CD8-positive, alpha-beta memory T cell (primary cell): Measurements from ENCODE around the gene SPPL2B. TPM values are rescaled to one million over a fixed set of nuclear protein-coding genes. Genes with fewer than 3 reads are reported as not detected.

Source experiments
- CTCF ChIA-PET: fragments of 350-600 bp; sonication (Branson Sonifier 250); formaldehyde crosslinking; loops from one replicate; lab custom pipeline; 2021; ENCODE audit warnings: antibody characterized with exemption; lab: Charles Lee
- POLR2A ChIA-PET: fragments of 350-600 bp; sonication (Branson Sonifier 250); formaldehyde crosslinking; loops from one replicate; lab custom pipeline; 2021; ENCODE audit warnings: antibody characterized with exemption; lab: Charles Lee
- DNase-seq, 5 donors: peaks; one replicate each; pipeline versions ENCODE4 v3.0.0 to v3.0.0-alpha.2; 2020 to 2022; ENCODE audit warnings: mixed read lengths in 1 of 5
- H3K27ac ChIP-seq: one replicate; pipeline ENCODE4 v1.7.0; 2013; ENCODE audit warnings: low read depth, mild to moderate bottlenecking, low read length, moderate library complexity
- H3K27me3 ChIP-seq: 2 replicates; pipeline ENCODE4 v1.7.0; 2013; ENCODE audit warnings: low read length, mild to moderate bottlenecking; ENCODE audit not compliant: insufficient read depth, poor library complexity, severe bottlenecking
- H3K36me3 ChIP-seq: 2 replicates; pipeline ENCODE4 v1.7.0; 2013; ENCODE audit warnings: mild to moderate bottlenecking, low read length, moderate library complexity; ENCODE audit not compliant: insufficient read depth
- H3K4me1 ChIP-seq: 2 replicates; pipeline ENCODE4 v1.7.0; 2013; ENCODE audit warnings: mild to moderate bottlenecking, low read length, moderate library complexity; ENCODE audit not compliant: insufficient read depth
- H3K4me3 ChIP-seq: 2 replicates; pipeline ENCODE4 v1.7.0; 2013; ENCODE audit warnings: mild to moderate bottlenecking, low read length
- H3K9me3 ChIP-seq: 2 replicates; pipeline ENCODE4 v1.7.0; 2013; ENCODE audit warnings: mild to moderate bottlenecking, low read length
- H3K27ac Mint-ChIP-seq, 8 donors: one replicate each; pipeline ENCODE4 v1.8.0; 2020 to 2021; ENCODE audit warnings: mixed read lengths in 8 of 8, mild to moderate bottlenecking in 6 of 8, inconsistent platforms in 3 of 8, moderate library complexity in 3 of 8
- H3K27me3 Mint-ChIP-seq, 2 donors: one replicate each; pipeline ENCODE4 v1.8.0; 2020 to 2021; ENCODE audit warnings: mixed read lengths in 2 of 2, mild to moderate bottlenecking in 1 of 2, moderate library complexity in 1 of 2
- H3K36me3 Mint-ChIP-seq, 3 donors: one replicate each; pipeline ENCODE4 v1.8.0; 2020 to 2021; ENCODE audit warnings: mixed read lengths in 3 of 3, inconsistent platforms in 1 of 3, mild to moderate bottlenecking in 1 of 3
- H3K4me1 Mint-ChIP-seq, 3 donors: one replicate each; pipeline ENCODE4 v1.8.0; 2020 to 2021; ENCODE audit warnings: mixed read lengths in 3 of 3, inconsistent platforms in 1 of 3, mild to moderate bottlenecking in 1 of 3
- H3K4me3 Mint-ChIP-seq, 7 donors: one replicate each; pipeline ENCODE4 v1.8.0; 2020 to 2021; ENCODE audit warnings: mixed read lengths in 7 of 7, mild to moderate bottlenecking in 6 of 7, moderate library complexity in 4 of 7, inconsistent platforms in 2 of 7
- H3K9me3 Mint-ChIP-seq, 5 donors: one replicate each; pipeline ENCODE4 v1.8.0; 2020 to 2022; ENCODE audit warnings: mixed read lengths in 5 of 5, mild to moderate bottlenecking in 3 of 5, moderate library complexity in 2 of 5, inconsistent platforms in 1 of 5
- polyA plus RNA-seq: library from polyadenylated mRNA; unstranded; fragments of 300-500 nt; fragmentation: Illumina TruSeq; gene quantifications from one replicate; pipeline ENCODE4 v1.2.3, GENCODE V29; 2021
- total RNA-seq, 2 experiments: library from RNA; stranded (reverse); gene quantifications; one replicate each; pipeline ENCODE4 v1.2.3, GENCODE V29; 2021

Gene SPPL2B
- total and polyA plus RNA-seq, 3 experiments from 2014 or later = 8.4 to 41.4 (median 39.0) TPM

DNA sequence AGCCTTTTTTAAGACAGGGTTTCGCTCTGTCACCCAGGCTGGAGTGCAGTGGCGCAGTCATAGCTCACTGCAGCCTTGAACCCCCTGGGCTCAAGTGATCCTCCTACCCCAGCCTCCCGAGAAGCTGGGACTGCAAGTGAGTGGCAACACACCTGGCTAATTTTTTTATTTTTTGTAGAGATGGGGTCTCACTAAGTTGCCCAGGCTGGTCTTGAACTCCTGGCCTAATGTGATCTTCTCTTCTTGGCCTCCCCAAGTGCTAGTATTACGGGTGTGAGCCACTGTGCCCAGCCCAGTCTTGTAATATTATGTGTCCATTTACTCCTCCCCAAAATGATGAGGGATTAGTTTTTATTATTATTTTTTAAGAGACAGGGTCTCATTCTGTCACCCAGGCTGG, 17.4 kb upstream of the SPPL2B start:
- H3K36me3 Mint-ChIP-seq = peaks cover 0 to 13% (median 0%) of the 10 kb centered on the region in 3 donors
- POLR2A ChIA-PET = no interaction called here
- Histone ChIP-seq H3K9me3 (no peaks in the 10 kb centered on the region), H3K36me3 (no peaks in the 10 kb centered on the region), H3K27ac (no peak overlapping the region), H3K27me3 (peaks cover 20% of the 10 kb centered on the region), H3K4me1 (peaks cover 4% of the 10 kb centered on the region), H3K4me3 (no peak overlapping the region)
- DNase-seq = no peak
- H3K4me1 Mint-ChIP-seq = peaks cover 2 to 3% (median 3%) of the 10 kb centered on the region in 3 donors
- no peak overlapping the region for H3K27ac Mint-ChIP-seq
- H3K27me3 Mint-ChIP-seq = peaks cover 44 to 48% of the 10 kb centered on the region in 2 donors
- peaks cover 4 to 18% (median 10%) of the 10 kb centered on the region in 5 donors for H3K9me3 Mint-ChIP-seq
- H3K4me3 Mint-ChIP-seq = no peak overlapping the region
- CTCF ChIA-PET = interaction anchor here (1.6 kb wide), 1 partner anchor 36 kb away, joined by 5 read pairs; no protein-coding TSS in a partner anchor

DNA sequence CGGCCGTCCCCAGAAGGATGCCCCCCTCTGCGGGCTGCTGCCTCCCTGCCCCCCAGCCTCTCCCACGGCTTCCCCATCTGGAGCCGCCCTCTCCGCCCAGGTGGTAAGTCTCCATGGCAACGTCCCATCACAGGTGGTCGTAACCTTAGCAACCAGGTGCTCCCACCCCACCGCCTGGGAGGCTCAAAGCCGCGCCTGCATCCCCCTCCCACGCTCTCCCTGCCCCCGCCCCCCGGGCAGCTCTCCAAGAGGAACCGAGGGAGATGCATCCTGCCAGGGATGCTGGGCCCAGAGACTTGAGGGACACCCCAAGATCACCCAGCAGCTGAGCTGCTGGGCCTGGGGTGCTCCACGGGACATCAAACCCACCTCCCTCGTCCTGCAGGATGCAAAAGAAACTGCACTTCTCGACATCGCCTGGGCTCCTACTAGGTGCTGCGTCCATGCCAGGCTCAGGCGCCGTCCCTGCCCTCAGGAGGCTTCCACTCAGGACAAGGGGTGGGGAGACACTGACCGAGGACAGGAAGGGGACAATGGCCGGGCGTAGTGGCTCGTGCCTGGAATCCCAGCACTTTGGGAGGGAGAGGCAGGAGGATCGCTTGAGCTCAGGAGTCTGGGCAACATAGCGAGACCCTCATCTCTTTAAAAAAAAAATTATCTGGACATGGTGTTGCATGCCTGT, 15.5 kb upstream of the SPPL2B start:
- Mint-ChIP-seq H3K4me3 (no peak overlapping the region), H3K4me1 (peaks cover 2 to 3% (median 3%) of the 10 kb centered on the region in 3 donors), H3K27ac (peak overlapping the region in 1 of 8 donors; percentile 50), H3K27me3 (peaks cover 37 to 39% of the 10 kb centered on the region in 2 donors), H3K9me3 (peaks cover 4 to 18% (median 10%) of the 10 kb centered on the region in 5 donors), H3K36me3 (peaks cover 0 to 13% (median 0%) of the 10 kb centered on the region in 3 donors)
- POLR2A ChIA-PET = no interaction called here
- no peak overlapping the region for H3K27ac ChIP-seq
- H3K36me3 ChIP-seq = no peaks in the 10 kb centered on the region
- H3K4me1 ChIP-seq = peaks cover 4% of the 10 kb centered on the region
- DNase-seq = no peak
- H3K27me3 ChIP-seq = peaks cover 11% of the 10 kb centered on the region
- CTCF ChIA-PET = interaction anchor here (0.8 to 1.0 kb wide), 2 partner anchors 25 to 39 kb away, joined by 3 read pairs; no protein-coding TSS in a partner anchor
- no peaks in the 10 kb centered on the region for H3K9me3 ChIP-seq
- H3K4me3 ChIP-seq = no peak overlapping the region

DNA sequence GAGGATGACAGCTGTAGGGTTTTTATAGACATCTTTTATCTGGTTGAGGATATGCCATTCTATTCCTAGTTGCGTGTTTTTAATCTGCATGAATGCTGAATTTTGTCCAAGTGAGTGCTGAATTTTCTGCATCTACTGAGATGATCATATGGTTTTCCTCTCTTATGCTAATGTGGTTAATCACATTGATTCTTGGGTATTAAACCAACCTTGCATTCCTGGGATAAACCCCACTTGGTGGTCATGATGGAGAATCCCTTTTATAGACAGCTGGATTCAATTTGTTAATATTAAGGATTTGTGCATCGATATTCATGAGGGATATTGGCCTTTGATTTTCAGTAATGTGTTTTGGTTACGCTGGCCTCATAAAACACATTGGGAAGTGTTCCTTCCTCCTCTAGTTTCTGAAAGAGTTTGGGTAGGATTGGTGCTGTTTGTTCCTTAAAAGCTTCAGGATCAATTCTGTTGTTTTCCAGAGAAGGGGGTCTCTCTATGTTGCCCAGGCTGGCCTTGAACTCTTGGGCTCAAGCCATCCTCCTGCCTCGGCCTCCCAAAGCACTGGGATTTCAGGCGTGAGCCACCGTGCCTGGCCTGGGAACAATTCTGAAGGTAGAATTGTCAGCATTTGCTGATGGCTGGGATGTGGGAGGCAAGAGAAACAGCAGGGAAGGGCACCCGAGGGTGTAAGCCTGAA, 13.2 kb upstream of the SPPL2B start:
- no peak overlapping the region for H3K4me3 ChIP-seq
- peaks cover 18 to 24% of the 10 kb centered on the region in 2 donors for H3K27me3 Mint-ChIP-seq
- H3K27ac ChIP-seq = no peak overlapping the region
- H3K36me3 Mint-ChIP-seq = peaks cover 0 to 13% (median 0%) of the 10 kb centered on the region in 3 donors
- no peak overlapping the region for H3K4me3 Mint-ChIP-seq
- CTCF ChIA-PET = interaction anchor here (1.0 to 2.6 kb wide), 13 partner anchors 11 to 160 kb away, joined by 3 to 9 read pairs (median 4); partner anchors contain the start of gene PLEKHJ1
- DNase-seq = no peak
- no peaks in the 10 kb centered on the region for H3K9me3 ChIP-seq
- H3K36me3 ChIP-seq = no peaks in the 10 kb centered on the region
- no peak overlapping the region for H3K27ac Mint-ChIP-seq
- H3K27me3 ChIP-seq = no peaks in the 10 kb centered on the region
- H3K4me1 ChIP-seq = no peaks in the 10 kb centered on the region
- no peaks in the 10 kb centered on the region for H3K4me1 Mint-ChIP-seq
- peaks cover 4 to 18% (median 8%) of the 10 kb centered on the region in 5 donors for H3K9me3 Mint-ChIP-seq
- POLR2A ChIA-PET = no interaction called here

DNA sequence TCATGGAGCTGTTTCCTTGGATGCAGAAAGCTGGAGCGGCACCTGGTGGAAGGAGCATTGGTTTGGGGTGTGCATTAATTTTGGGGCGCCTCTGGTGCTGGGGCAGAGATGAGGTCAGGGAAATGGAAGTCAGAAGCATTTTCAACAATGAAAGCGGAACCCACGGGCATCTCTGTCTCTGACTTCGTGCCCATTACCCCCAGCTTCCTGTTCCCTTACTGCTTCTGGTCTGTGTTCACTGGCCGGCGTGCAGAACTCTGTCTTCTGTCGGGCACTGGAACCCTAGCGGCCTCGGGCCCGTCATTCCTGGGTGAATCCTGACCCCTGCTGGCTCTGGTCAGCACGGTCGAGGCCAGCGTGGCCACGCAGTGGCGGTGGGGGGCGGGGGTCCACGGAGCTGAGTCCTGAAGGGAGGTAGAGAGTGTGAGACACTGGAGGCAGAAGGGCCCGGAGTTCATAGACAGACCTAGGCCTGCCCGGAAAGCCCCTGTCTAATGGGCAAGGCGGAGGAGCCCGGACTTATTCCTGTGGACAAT, 12.6 kb upstream of the SPPL2B start:
- H3K27me3 Mint-ChIP-seq = peaks cover 18 to 23% of the 10 kb centered on the region in 2 donors
- Histone ChIP-seq H3K4me1 (no peaks in the 10 kb centered on the region), H3K27ac (no peak overlapping the region), H3K4me3 (no peak overlapping the region), H3K9me3 (no peaks in the 10 kb centered on the region), H3K36me3 (peaks cover under 1% of the 10 kb centered on the region), H3K27me3 (no peaks in the 10 kb centered on the region)
- DNase-seq = peak in 1 of 5 donors; percentile 48
- peaks cover 4 to 18% (median 8%) of the 10 kb centered on the region in 5 donors for H3K9me3 Mint-ChIP-seq
- peak overlapping the region in 1 of 7 donors; percentile 72 for H3K4me3 Mint-ChIP-seq
- H3K27ac Mint-ChIP-seq = no peak overlapping the region
- no peaks in the 10 kb centered on the region for H3K4me1 Mint-ChIP-seq
- H3K36me3 Mint-ChIP-seq = peaks cover 0 to 13% (median 3%) of the 10 kb centered on the region in 3 donors
- CTCF ChIA-PET = interaction anchor here (1.0 to 2.6 kb wide), 12 partner anchors 14 to 161 kb away, joined by 3 to 9 read pairs (median 4); partner anchors contain the start of gene PLEKHJ1
- POLR2A ChIA-PET = interaction anchor here (0.9 kb wide), 1 partner anchor 80 kb away, joined by 3 read pairs; the partner anchor contains the start of gene PLEKHJ1

DNA sequence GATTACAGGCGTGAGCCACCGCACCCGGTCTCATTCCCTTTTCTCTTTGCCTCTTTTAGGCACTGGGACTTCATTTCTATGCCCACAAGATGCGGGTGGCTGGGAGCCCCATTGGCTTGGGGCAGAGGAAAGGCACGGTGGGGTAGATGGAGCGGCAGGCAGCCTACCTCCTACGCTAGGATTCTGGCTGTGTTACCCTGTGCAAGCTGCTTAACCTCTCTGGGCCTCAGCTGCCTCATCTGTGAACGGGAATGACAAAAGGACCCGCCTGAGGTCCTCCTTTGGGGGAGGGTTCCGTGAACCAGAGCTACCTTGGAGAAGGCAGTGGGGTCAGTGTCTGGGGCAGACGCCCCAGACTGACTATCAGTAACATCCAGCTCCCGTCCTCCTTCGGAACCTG, 11.2 kb upstream of the SPPL2B start:
- Histone ChIP-seq H3K4me3 (no peak overlapping the region), H3K36me3 (peaks cover 4% of the 10 kb centered on the region), H3K27ac (no peak overlapping the region), H3K4me1 (no peaks in the 10 kb centered on the region), H3K9me3 (no peaks in the 10 kb centered on the region), H3K27me3 (no peaks in the 10 kb centered on the region)
- Mint-ChIP-seq H3K36me3 (peaks cover 0 to 13% (median 8%) of the 10 kb centered on the region in 3 donors), H3K4me1 (no peaks in the 10 kb centered on the region), H3K4me3 (peak overlapping the region in 1 of 7 donors; percentile 13), H3K27ac (peak overlapping the region in 1 of 8 donors; percentile 95), H3K27me3 (peaks cover 18 to 23% of the 10 kb centered on the region in 2 donors), H3K9me3 (peaks cover 4 to 18% (median 8%) of the 10 kb centered on the region in 5 donors)
- ChIA-PET CTCF (interaction anchor here (0.5 to 1.7 kb wide), 2 partner anchors 15 to 384 kb away, joined by 3 read pairs; no protein-coding TSS in a partner anchor), POLR2A (no interaction called here)
- DNase-seq = no peak

DNA sequence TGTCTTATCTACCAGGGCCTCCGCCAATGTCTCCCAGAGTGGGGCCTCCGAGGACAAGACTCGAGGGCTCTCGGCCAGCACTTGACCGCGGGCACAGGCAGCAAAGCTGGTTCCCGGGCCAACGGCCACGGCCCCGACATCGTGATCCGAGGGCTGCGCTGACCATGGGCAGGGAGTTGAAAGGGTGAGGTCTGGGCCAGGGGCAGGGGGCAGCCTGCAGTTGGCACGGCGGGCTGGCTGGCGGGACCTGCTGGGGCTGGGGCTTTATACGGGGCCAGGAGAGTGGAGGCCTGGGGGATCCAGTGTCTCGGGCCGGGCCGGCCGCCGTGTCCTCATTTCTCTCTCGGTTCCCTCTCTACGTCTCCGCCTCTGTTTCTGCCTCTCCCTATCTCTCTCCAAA, 10.7 kb upstream of the SPPL2B start:
- H3K36me3 Mint-ChIP-seq = peaks cover 0 to 13% (median 12%) of the 10 kb centered on the region in 3 donors
- Histone ChIP-seq H3K36me3 (peaks cover 4% of the 10 kb centered on the region), H3K27me3 (no peaks in the 10 kb centered on the region), H3K4me3 (no peak overlapping the region), H3K4me1 (no peaks in the 10 kb centered on the region), H3K9me3 (no peaks in the 10 kb centered on the region), H3K27ac (no peak overlapping the region)
- H3K27ac Mint-ChIP-seq = no peak overlapping the region
- no peak overlapping the region for H3K4me3 Mint-ChIP-seq
- no peaks in the 10 kb centered on the region for H3K4me1 Mint-ChIP-seq
- peaks cover 15 to 23% of the 10 kb centered on the region in 2 donors for H3K27me3 Mint-ChIP-seq
- no peak for DNase-seq
- POLR2A ChIA-PET = interaction anchor here (1.4 kb wide), 1 partner anchor 46 kb away, joined by 3 read pairs; no protein-coding TSS in a partner anchor
- CTCF ChIA-PET = no interaction called here
- H3K9me3 Mint-ChIP-seq = peaks cover 4 to 18% (median 8%) of the 10 kb centered on the region in 5 donors

- Histone ChIP-seq H3K27me3 (no peaks in the 10 kb centered on the region), H3K27ac (no peak overlapping the region), H3K4me1 (no peaks in the 10 kb centered on the region), H3K9me3 (no peaks in the 10 kb centered on the region), H3K36me3 (peaks cover 4% of the 10 kb centered on the region), H3K4me3 (no peak overlapping the region)
- no peaks in the 10 kb centered on the region for H3K4me1 Mint-ChIP-seq
- POLR2A ChIA-PET = interaction anchor here (0.6 to 1.4 kb wide), 2 partner anchors 47 to 444 kb away, joined by 3 read pairs; no protein-coding TSS in a partner anchor
- CTCF ChIA-PET = no interaction called here
- no peak overlapping the region for H3K27ac Mint-ChIP-seq
- H3K4me3 Mint-ChIP-seq = no peak overlapping the region
- H3K9me3 Mint-ChIP-seq = peaks cover 4 to 18% (median 8%) of the 10 kb centered on the region in 5 donors
- H3K27me3 Mint-ChIP-seq = peaks cover 6 to 15% of the 10 kb centered on the region in 2 donors
- DNase-seq = no peak
- H3K36me3 Mint-ChIP-seq = peaks cover 0 to 20% (median 13%) of the 10 kb centered on the region in 3 donors
Measured at GRCh38 chr19:2318923-2319322, 9.6 kb upstream of the SPPL2B start.
